ENCODE measurements around the gene SORCS2. TPM values are rescaled to one million over a fixed set of nuclear protein-coding genes. Genes with fewer than 3 reads are reported as not detected.

Gene SORCS2
- total RNA-seq, 2 donors from 2014 or later, result 0.68 to 0.92 TPM

DNA sequence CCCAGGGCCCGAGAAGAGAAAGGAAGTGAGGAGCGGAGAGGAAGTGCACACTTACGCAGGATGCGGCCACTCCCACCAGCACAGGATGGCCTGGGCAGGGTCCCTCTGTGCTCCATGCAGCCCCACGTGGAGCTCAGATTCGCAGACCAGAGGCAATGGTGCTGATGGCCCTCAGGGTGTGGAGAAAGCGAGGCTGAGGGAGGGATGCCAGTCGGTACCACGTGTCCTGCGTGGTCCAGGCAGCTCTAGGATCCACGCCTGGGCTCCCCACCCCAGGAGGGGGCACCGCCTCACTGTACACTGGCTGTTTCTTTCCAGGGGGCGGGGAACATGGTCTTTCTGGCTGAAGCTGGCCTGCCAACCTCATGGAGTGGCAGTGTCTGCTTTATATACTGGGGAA is 505.5 kb downstream of the SORCS2 start:
- no peaks in the 10 kb centered on the region for H3K36me3 ChIP-seq
- no peaks in the 10 kb centered on the region for H3K4me1 ChIP-seq (ENCODE audit: control insufficient read depth in 1 of 2, low read depth in 2 of 2)
- H3K27me3 ChIP-seq (replicated peaks; ENCODE audit: insufficient read depth), result no peaks in the 10 kb centered on the region
- H3K4me3 ChIP-seq, result no peak overlapping the region
- H3K9me3 ChIP-seq, result no peaks in the 10 kb centered on the region
- ATAC-seq (ENCODE audit: insufficient number of reproducible peaks, low FRiP score, low read depth) (no peak), DNase-seq (ENCODE audit: low spot score) (no peak)
- TF ChIP-seq, protein P1, sequence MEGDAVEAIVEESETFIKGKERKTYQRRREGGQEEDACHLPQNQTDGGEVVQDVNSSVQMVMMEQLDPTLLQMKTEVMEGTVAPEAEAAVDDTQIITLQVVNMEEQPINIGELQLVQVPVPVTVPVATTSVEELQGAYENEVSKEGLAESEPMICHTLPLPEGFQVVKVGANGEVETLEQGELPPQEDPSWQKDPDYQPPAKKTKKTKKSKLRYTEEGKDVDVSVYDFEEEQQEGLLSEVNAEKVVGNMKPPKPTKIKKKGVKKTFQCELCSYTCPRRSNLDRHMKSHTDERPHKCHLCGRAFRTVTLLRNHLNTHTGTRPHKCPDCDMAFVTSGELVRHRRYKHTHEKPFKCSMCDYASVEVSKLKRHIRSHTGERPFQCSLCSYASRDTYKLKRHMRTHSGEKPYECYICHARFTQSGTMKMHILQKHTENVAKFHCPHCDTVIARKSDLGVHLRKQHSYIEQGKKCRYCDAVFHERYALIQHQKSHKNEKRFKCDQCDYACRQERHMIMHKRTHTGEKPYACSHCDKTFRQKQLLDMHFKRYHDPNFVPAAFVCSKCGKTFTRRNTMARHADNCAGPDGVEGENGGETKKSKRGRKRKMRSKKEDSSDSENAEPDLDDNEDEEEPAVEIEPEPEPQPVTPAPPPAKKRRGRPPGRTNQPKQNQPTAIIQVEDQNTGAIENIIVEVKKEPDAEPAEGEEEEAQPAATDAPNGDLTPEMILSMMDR (IDR thresholded peaks at IDR 0.05), result no peak
- no peak overlapping the region for H3K27ac ChIP-seq

DNA sequence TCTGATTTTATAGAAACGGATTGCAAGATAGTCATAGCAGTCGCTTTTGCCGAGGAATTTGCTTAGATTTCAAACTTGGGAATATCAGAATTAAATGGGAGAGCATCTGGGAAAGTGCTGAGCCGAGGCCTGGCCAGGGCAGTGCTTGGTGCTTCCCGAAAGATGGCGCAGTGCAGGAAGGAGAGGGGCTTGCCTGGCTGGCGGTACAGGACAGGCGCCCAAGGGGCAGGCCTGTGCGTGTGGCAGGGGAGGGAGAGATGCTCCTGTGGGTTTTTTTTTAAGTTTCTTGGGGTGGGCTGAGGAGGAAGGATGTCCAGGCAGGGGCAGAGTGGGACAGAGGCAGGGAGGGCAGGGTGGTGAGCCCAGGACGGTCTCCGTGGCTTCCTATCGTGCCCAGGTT is 506.2 kb downstream of the SORCS2 start:
- no peaks in the 10 kb centered on the region for H3K36me3 ChIP-seq
- no peak overlapping the region for H3K27ac ChIP-seq
- TF ChIP-seq, protein P1 (IDR thresholded peaks at IDR 0.05), result no peak
- DNase-seq (ENCODE audit: low spot score) (no peak), ATAC-seq (ENCODE audit: insufficient number of reproducible peaks, low FRiP score, low read depth) (no peak)
- H3K9me3 ChIP-seq, result no peaks in the 10 kb centered on the region
- H3K27me3 ChIP-seq (replicated peaks; ENCODE audit: insufficient read depth), result no peaks in the 10 kb centered on the region
- H3K4me3 ChIP-seq, result no peak overlapping the region
- no peaks in the 10 kb centered on the region for H3K4me1 ChIP-seq (ENCODE audit: control insufficient read depth in 1 of 2, low read depth in 2 of 2)

DNA sequence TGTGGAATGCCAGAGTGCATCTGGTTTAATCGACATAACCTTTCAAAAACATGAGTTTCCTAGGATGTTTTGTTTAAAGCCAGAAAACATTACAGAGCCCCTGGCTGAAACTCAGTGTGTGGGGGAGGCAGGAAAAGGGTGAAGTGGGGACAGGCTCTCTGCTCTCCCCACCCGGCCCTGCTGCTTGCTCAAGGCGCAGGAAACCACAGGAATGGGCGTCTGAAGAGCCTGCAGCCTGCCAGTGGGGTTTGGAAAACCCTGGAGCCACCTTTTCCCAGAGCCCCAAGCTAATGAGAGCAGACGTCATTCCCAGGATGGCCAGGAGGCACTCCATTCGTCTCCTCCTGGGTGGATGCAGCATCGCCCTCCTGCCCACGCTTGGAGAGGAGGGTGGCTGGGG is 506.7 kb downstream of the SORCS2 start:
- TF ChIP-seq, protein P1 (IDR thresholded peaks at IDR 0.05), result no peak
- H3K36me3 ChIP-seq, result no peaks in the 10 kb centered on the region
- H3K27ac ChIP-seq, result no peak overlapping the region
- H3K9me3 ChIP-seq, result no peaks in the 10 kb centered on the region
- DNase-seq (ENCODE audit: low spot score), result no peak
- ATAC-seq (ENCODE audit: insufficient number of reproducible peaks, low FRiP score, low read depth), result no peak
- no peaks in the 10 kb centered on the region for H3K4me1 ChIP-seq (ENCODE audit: control insufficient read depth in 1 of 2, low read depth in 2 of 2)
- H3K27me3 ChIP-seq (replicated peaks; ENCODE audit: insufficient read depth), result no peaks in the 10 kb centered on the region
- no peak overlapping the region for H3K4me3 ChIP-seq

DNA sequence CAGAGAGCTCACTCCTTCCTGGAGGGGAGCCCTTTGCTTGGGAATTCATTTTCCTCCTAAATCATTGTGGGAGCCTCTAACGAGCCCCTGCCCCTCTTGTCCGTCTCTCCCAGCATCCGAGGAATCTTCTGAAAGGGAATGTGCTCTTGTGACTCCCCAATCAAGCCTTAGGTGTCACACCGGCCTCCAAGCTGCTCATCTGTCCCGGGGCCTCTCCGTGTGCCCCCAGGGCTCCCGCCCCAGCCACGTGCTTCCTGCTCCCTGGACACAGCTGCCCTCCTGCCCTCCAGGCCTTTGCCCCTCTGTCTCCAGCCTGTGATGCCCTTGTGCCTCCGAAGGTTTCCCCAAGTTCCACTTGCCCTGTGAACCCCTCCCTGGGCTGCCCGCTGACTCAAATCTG is 507.5 kb downstream of the SORCS2 start:
- Histone ChIP-seq H3K36me3 (no peaks in the 10 kb centered on the region), H3K9me3 (no peaks in the 10 kb centered on the region), H3K27ac (no peak overlapping the region), H3K4me3 (no peak overlapping the region), H3K27me3 (replicated peaks; ENCODE audit: insufficient read depth) (no peaks in the 10 kb centered on the region), H3K4me1 (ENCODE audit: control insufficient read depth in 1 of 2, low read depth in 2 of 2) (no peaks in the 10 kb centered on the region)
- DNase-seq (ENCODE audit: low spot score) (no peak), ATAC-seq (ENCODE audit: insufficient number of reproducible peaks, low FRiP score, low read depth) (no peak)
- TF ChIP-seq, protein P1 (IDR thresholded peaks at IDR 0.05), result no peak

DNA sequence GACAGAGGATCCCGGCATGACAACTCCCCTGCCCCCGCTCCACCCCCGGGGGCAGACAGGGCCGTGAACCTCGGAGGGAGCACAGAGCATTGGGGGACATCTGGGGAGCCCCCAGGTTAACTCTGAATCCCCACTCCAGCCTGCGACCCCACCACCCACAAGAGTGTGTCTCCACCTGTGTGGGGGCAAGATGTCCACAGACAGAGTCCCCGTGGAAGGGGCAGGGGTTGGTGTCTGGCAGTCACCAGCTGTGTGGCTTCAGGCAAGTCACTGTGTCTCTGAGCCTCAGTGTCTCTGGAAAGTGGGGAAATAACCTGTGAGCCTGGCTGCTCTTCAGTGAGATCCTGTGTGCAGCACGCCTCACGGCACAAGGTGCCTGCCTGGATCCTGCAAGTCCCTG is 508.3 kb downstream of the SORCS2 start:
- Histone ChIP-seq H3K36me3 (no peaks in the 10 kb centered on the region), H3K27ac (no peak overlapping the region), H3K9me3 (no peaks in the 10 kb centered on the region), H3K4me1 (ENCODE audit: control insufficient read depth in 1 of 2, low read depth in 2 of 2) (no peaks in the 10 kb centered on the region), H3K4me3 (no peak overlapping the region), H3K27me3 (replicated peaks; ENCODE audit: insufficient read depth) (no peaks in the 10 kb centered on the region)
- no peak for ATAC-seq (ENCODE audit: insufficient number of reproducible peaks, low FRiP score, low read depth)
- DNase-seq (ENCODE audit: low spot score), result no peak
- TF ChIP-seq, protein P1 (IDR thresholded peaks at IDR 0.05), result no peak
